ENCODE data around the gene NDFIP1.

The NDFIP1 gene

DNA sequence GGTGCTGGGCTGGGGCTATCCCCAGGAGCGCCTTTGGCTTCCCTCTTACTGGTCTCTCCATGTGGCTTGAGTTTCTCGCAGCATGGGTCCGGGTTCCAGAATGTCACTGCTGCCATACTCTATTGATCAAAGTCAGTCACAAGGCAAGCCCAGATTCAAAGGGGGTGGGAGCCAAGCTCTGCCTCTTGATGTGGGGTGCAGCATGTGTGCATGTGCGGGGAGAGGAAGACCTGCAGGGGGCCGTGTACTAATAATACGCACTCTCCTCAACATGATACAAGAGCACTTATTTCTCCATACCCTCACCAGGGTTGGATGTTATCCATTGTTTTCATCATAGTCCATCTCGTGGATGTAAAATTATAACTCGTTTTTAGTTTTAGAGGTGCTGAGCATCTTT, 81.2 kb downstream of the NDFIP1 start:
- DNase-seq (ENCODE audit: low read depth): no peak

DNA sequence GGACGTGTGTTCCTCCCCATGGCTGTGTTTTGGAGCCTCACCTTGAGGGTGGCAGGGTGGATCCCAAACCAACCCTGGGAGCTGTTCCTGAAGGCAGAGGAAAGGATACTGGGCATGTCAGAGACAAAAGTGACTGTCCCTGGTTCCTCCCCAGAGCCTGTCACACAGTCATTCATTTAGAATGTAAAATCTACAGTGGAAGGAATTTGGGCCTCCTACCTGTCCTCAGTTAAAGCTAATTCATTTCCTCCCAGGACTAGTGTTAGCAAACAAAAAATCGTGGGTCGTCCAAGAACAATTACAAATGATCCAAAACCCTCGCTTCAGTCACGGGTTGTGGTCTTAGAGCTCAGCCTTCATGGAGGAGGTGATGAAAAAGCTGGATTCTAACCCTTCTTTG, 83.2 kb downstream of the NDFIP1 start:
- no peak for DNase-seq (ENCODE audit: low read depth)

DNA sequence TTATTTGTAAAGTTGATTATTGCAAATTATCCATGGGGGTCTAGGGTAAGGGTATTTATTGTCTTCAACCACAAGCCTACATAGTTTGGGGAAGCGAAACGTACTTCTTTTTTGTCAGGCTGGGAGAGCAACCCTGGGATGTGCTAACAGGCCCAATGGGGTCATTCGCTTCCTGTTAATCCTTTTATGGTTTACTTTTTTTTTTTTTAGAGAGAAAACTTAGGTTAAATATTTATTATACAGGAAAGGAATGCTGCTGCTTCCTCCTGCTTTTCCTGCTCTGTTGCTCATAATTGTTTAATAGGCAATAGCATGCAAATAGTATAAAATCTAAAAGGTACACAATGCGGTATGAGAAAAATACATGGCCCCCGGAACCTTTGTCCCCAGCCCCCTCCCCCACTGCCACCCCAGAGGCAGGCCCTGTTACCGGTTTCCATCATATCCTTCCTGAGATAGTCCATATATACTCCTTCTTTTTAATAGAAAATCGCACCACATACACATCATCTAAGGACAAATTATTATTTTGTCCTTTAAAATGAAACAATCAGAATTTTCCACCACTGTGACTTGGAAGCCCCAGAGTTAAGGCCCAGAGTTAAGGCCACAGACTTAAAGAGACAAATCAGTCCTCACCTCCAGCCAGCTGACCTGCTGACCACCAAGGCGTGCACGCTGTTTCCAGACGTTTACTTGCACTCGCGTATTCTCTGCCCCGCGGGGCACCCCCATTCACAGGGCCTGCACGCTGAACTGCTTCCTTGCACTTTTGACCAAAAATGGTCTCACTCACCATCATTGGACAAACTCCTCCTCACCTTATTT, 83.9 kb downstream of the NDFIP1 start:
- no peak for DNase-seq (ENCODE audit: low read depth)

DNA sequence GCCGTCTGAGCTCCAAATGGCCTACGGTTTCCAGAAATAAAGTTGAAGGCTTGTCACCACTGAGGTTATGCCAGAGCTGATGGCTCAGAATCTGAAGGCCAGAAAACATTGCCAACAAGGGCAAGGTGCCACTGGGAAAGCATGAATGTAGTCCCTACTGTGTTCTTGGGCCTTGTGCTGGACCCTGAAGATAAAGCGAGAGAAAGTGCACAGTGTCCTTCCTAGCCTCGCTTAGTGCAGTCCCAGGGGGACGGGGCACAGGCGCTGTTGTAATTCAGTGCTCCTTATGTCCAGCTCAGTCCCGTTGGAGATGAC, 84.5 kb downstream of the NDFIP1 start:
- no peak for DNase-seq (ENCODE audit: low read depth)

DNA sequence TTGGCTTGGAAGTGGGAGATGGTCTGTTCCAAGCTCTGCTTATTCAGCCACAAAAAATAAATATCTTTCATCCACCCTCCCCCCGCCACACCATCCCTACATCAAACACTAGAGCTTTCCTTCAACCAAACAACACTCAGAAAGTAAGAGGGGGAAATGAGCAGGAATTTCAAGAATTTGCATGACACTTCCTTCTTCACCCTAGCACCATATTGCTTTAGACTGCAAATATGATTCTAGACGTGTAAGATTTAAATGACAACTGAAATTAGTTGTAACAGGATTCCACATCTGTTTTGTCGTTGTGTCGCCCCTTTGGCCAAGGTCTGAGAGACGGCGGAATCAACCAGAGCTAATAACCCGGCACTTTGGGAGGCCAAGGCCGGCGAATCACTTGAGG, 88.5 kb downstream of the NDFIP1 start:
- no peak for DNase-seq (ENCODE audit: low read depth)

DNA sequence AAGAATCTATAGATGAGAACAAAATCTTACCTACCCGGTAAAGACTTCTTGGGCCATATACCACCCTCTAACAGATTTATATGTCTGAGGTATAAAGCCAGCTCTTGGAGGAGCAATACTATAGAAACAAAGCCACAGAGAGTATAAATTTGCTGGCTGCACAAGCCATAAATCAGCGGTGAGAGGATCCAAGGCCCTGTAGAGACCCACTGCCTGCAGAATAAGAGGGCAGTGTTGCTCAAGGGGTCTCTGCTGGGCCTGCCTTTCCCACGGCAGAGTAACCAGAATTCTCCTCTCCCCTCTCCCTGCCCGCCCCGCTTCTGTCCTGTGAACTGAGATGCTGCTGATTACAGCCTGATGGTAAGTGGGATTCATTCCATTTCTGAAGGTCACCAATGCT, 89.2 kb downstream of the NDFIP1 start:
- no peak for DNase-seq (ENCODE audit: low read depth)

DNA sequence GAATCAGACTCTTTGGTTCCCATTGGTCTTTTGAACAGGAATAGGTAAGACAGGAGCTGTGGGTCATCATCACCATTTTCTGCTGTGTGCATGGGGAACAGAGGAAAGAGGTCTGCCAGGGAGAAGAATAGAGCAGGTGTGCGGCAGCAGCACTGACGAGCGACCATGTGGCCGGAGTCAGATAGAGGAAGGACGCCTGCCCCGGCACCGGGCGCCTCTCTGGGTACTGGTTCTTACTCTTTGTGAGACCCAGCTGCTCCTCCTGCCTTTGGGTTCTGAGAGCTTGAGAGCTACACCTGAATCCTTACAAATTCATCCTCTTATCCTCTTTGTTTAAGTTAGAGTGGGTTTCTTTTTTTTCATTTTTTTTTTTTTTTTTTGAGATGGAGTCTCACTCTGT, 90.8 kb downstream of the NDFIP1 start:
- no peak for DNase-seq (ENCODE audit: low read depth)

DNA sequence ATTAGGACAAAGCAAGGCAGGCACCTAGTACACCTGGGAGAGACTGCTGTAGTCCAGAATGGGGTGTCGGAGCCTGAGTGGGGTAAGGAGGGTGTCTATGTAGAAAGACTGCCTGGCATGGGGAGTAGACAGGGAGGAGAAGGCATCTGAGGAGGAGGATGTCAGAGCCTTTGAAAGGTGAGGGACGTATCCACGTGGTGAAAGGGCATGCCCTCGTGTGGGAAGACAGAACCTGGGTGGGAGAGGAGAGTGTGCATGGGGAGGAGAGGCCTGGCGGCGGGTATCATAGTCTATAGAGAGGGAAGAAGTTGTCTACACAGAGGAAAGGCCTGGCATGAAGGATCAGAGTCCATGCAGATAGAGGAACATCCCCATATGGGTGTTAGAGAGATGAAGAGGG, 91.8 kb downstream of the NDFIP1 start:
- no peak for DNase-seq (ENCODE audit: low read depth)

DNA sequence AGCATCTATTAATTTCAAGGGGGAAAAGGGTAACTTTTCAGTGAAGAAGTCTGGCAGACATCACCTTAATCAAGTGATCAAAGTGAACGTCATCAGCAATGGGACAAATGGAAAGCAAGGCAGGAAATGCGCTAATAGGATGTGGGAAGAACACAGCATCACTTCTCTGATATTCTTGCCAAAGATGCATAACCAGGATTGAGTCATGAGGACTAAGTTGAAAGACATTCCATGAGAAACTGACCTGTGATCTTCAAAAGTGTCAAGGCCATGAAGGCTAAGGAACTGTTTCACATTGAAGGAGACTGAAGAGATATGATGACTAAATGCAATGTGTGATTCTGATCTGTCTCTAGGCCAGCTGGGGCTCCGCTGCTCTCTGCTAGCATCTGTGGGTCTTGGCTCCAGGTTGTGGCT, 92.9 kb downstream of the NDFIP1 start:
- no peak for DNase-seq (ENCODE audit: low read depth)

DNA sequence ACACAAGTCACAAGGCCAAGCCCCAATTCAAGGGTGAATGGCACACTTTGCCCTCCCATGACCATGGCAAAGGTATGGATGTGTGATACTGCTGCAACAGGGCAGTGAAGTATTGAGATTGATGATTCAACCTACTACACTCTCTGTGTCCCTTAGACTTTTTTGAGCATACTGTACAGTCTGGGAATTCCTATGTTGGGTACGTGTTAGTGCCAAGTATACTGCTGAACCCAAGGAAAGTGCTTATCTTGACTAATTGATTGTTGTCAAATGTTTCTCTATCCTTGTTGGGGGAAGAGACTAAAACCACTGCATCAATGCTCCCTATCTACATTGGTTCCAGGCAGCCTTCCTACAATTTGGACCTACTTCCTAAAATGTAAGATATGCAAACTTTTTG, 93.7 kb downstream of the NDFIP1 start:
- DNase-seq (ENCODE audit: low read depth): no peak

All from stimulated activated CD8-positive, alpha-beta memory T cell treated with anti-CD3 and anti-CD28 coated beads, Interleukin-12 subunit alpha, Interleukin-12 subunit beta, amount 100 ng/mL, for 4 hours (primary cell).